Measurements from ENCODE around the gene B4GALNT4.

- TF ChIP-seq ZFX (IDR thresholded peaks at IDR 0.05; ENCODE audit: borderline replicate concordance) (no peak), CTCF (IDR thresholded peaks at IDR 0.05) (no peak)
These were observed 45.1 kb downstream of the B4GALNT4 start for GRCh38 chr11:414318-414857.
